Neuronal stem cell (in vitro differentiated cells): ENCODE data around the gene SLC25A26.
"Not testable (repeated sequence)": the region's sequence is repeated elsewhere in the genome, so short reads cannot be mapped to it uniquely, and the experiment has no call there.

ENCODE experiments used
- DNase-seq: peaks from one replicate; pipeline ENCODE4 v3.0.0-alpha.2; 2013; ENCODE audit warnings: low spot score
- H2AFZ ChIP-seq: one replicate; pipeline ENCODE4 v1.6.1; 2013; ENCODE audit warnings: mild to moderate bottlenecking, low read length, inconsistent platforms
- H2AK5ac ChIP-seq: 2 replicates; pipeline ENCODE4 v1.6.1; 2013; ENCODE audit warnings: low read depth, mild to moderate bottlenecking, inconsistent platforms, low read length, moderate library complexity, mixed read lengths
- H2BK120ac ChIP-seq: 2 replicates; pipeline ENCODE4 v1.6.1; 2013; ENCODE audit warnings: low read depth, mild to moderate bottlenecking, inconsistent platforms, low read length, moderate library complexity, mixed read lengths
- H2BK12ac ChIP-seq: one replicate; pipeline ENCODE4 v1.6.1; 2013; ENCODE audit warnings: low read length, inconsistent platforms
- H2BK15ac ChIP-seq: 2 replicates; pipeline ENCODE4 v1.6.1; 2013; ENCODE audit warnings: mild to moderate bottlenecking, low read length, inconsistent platforms, mixed read lengths
- H2BK5ac ChIP-seq: one replicate; pipeline ENCODE4 v1.6.1; 2013; ENCODE audit warnings: inconsistent platforms, mild to moderate bottlenecking, low read length, moderate library complexity
- H3K14ac ChIP-seq: one replicate; pipeline ENCODE4 v1.6.1; 2013; ENCODE audit warnings: low read length, inconsistent platforms
- H3K18ac ChIP-seq: 2 replicates; pipeline ENCODE4 v1.6.1; 2013; ENCODE audit warnings: low read length, inconsistent platforms
- H3K23ac ChIP-seq: 2 replicates; pipeline ENCODE4 v1.6.1; 2013; ENCODE audit warnings: low read depth, mild to moderate bottlenecking, mixed read lengths, low read length, inconsistent platforms; ENCODE audit not compliant: poor library complexity
- H3K27ac ChIP-seq: replicated peaks from 3 replicates; pipeline ENCODE4 v1.5.1; 2013; ENCODE audit warnings: low read length, inconsistent platforms
- H3K27me3 ChIP-seq, 3 experiments: 2 replicates each; pipeline ENCODE4 v1.6.1; 2013; ENCODE audit warnings: low read length in 3 of 3, mild to moderate bottlenecking in 2 of 3, inconsistent platforms in 1 of 3, low read depth in 1 of 3, mixed read lengths in 1 of 3, moderate library complexity in 1 of 3; ENCODE audit not compliant: control insufficient read depth in 3 of 3, insufficient read depth in 3 of 3
- H3K36me3 ChIP-seq, 2 donors: replicated peaks in 1 of 2; 2 replicates each; pipeline ENCODE4 v1.6.1; 2013; ENCODE audit warnings: low read length in 2 of 2; ENCODE audit not compliant: control insufficient read depth in 2 of 2, insufficient read depth in 2 of 2
- H3K4ac ChIP-seq: 2 replicates; pipeline ENCODE4 v1.6.1; 2013; ENCODE audit warnings: inconsistent platforms, mild to moderate bottlenecking, low read length, moderate library complexity
- H3K4me1 ChIP-seq, 2 donors: 1 replicate in 1 of 2; 2 replicates in 1 of 2; pipeline ENCODE4 v1.6.1; 2013; ENCODE audit warnings: low read length in 2 of 2, low read depth in 1 of 2; ENCODE audit not compliant: control insufficient read depth in 2 of 2, insufficient read depth in 1 of 2
- H3K4me2 ChIP-seq: one replicate; pipeline ENCODE4 v1.6.1; 2013; ENCODE audit warnings: mild to moderate bottlenecking, low read length, inconsistent platforms; ENCODE audit not compliant: insufficient read depth, poor library complexity, severe bottlenecking
- H3K4me3 ChIP-seq, 2 donors: 2 replicates each; pipeline ENCODE4 v1.5.1; 2013; ENCODE audit warnings: low read length in 2 of 2, mild to moderate bottlenecking in 2 of 2, inconsistent platforms in 1 of 2, moderate library complexity in 1 of 2
- H3K79me1 ChIP-seq: one replicate; pipeline ENCODE4 v1.6.1; 2013; ENCODE audit warnings: low read depth, mild to moderate bottlenecking, inconsistent platforms, low read length, moderate library complexity
- H3K9ac ChIP-seq: one replicate; pipeline ENCODE4 v1.6.1; 2013; ENCODE audit warnings: mild to moderate bottlenecking, low read depth, low read length, inconsistent platforms; ENCODE audit not compliant: poor library complexity
- H3K9me3 ChIP-seq, 2 donors: replicated peaks in 1 of 2; 2 replicates each; pipeline versions ENCODE3 to v1.6.1; 2013; ENCODE audit warnings: low read length in 2 of 2, mild to moderate bottlenecking in 2 of 2, inconsistent platforms in 1 of 2, low read depth in 1 of 2, mixed read lengths in 1 of 2, moderate library complexity in 1 of 2; ENCODE audit not compliant: control insufficient read depth in 2 of 2, insufficient read depth in 1 of 2
- H4K8ac ChIP-seq: one replicate; pipeline ENCODE4 v1.6.1; 2013; ENCODE audit warnings: low read depth, mild to moderate bottlenecking, inconsistent platforms, low read length, moderate library complexity
- H4K91ac ChIP-seq: one replicate; pipeline ENCODE4 v1.6.1; 2013; ENCODE audit warnings: low read length, low read depth, mild to moderate bottlenecking, inconsistent platforms; ENCODE audit not compliant: poor library complexity
- WGBS, 2 donors: extraction: QIAGEN DNeasy Blood & Tissue Kit; methylation state at CpG; one replicate each; pipeline ENCODE4 v1.1.7; 2013; ENCODE audit warnings: missing lambda C conversion rate in 2 of 2, mixed read lengths in 1 of 2; ENCODE audit not compliant: insufficient read length in 2 of 2, insufficient replicate concordance in 1 of 2; ENCODE audit errors: extremely low coverage in 2 of 2; 5-methylcytosine and 5-hydroxymethylcytosine counted together

SLC25A26 gene

DNA sequence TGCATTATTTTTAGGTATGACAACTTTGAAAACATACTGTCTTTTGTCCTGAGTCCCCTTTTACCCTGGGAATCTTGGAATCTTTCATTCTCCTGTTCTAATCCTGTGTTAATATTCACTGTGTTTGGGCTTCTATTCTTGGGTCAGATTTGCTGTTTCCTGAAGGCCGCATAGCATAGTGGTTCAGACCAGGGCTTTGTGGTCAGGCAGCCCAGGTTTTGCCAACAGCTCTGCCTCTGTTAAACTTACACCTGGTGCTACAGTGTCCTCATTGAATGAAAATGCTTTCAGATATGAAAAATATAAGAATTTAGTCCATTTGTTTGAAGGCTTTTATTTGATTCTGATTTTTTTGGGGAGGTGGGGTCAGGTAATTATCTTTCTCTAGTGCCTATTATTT lies 58.4 kb downstream of the SLC25A26 start:
- Histone ChIP-seq H2BK15ac (no peak overlapping the region), H2AK5ac (no peak overlapping the region), H2BK5ac (no peak overlapping the region), H3K18ac (no peak overlapping the region), H4K8ac (no peak overlapping the region), H3K79me1 (no peaks in the 10 kb centered on the region), H3K4me2 (no peak overlapping the region), H2BK12ac (no peak overlapping the region), H3K27me3 (no peaks in the 10 kb centered on the region), H3K36me3 (no peaks in the 10 kb centered on the region), H3K23ac (no peak overlapping the region), H3K27ac (no peak overlapping the region), H2BK120ac (no peak overlapping the region), H2AFZ (no peak overlapping the region), H3K4me1 (peaks cover 0 to 2% of the 10 kb centered on the region in 2 donors), H3K14ac (no peak overlapping the region), H3K9me3 (no peaks in the 10 kb centered on the region), H4K91ac (no peak overlapping the region), H3K4ac (no peak overlapping the region), H3K4me3 (no peak overlapping the region), H3K9ac (no peak overlapping the region)
- no CpG with 5 or more reads among the region's 1 CpG for WGBS, 2 donors
- no peak for DNase-seq

DNA sequence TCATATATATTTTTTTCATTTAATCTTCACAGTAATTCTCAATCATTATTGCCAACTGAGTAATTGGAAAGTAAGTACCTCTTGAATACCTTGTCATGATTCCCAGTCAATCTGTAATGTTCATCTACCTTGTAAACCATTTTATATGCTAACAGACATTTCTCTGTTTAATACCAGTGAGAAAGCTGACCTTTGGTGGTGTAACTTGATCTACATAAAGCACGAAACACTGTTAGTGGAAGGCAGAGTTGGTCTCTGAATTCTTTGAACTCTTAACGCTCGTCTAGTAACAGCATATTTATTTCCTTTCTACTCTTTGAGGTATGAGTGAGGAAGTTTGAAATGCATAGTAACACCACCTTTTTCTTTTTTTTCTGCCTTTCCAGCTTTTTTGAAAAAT lies 59.5 kb downstream of the SLC25A26 start:
- H3K4me3 ChIP-seq, result no peak overlapping the region
- no peak overlapping the region for H3K9ac ChIP-seq
- H2BK12ac ChIP-seq, result no peak overlapping the region
- H3K14ac ChIP-seq, result no peak overlapping the region
- DNase-seq, result no peak
- no CpG with 5 or more reads among the region's 3 CpGs for WGBS, 2 donors
- no peak overlapping the region for H2AFZ ChIP-seq
- H3K4ac ChIP-seq, result no peak overlapping the region
- no peak overlapping the region for H3K27ac ChIP-seq
- H3K27me3 ChIP-seq, result no peaks in the 10 kb centered on the region
- H3K9me3 ChIP-seq, result no peaks in the 10 kb centered on the region
- no peaks in the 10 kb centered on the region for H3K36me3 ChIP-seq
- no peak overlapping the region for H4K91ac ChIP-seq
- H2BK15ac ChIP-seq, result no peak overlapping the region
- H4K8ac ChIP-seq, result no peak overlapping the region
- H3K23ac ChIP-seq, result no peak overlapping the region
- H3K4me1 ChIP-seq, result peaks cover 0 to 2% of the 10 kb centered on the region in 2 donors
- H2AK5ac ChIP-seq, result no peak overlapping the region
- H2BK5ac ChIP-seq, result no peak overlapping the region
- H2BK120ac ChIP-seq, result no peak overlapping the region
- H3K4me2 ChIP-seq, result no peak overlapping the region
- H3K79me1 ChIP-seq, result no peaks in the 10 kb centered on the region
- H3K18ac ChIP-seq, result no peak overlapping the region

DNA sequence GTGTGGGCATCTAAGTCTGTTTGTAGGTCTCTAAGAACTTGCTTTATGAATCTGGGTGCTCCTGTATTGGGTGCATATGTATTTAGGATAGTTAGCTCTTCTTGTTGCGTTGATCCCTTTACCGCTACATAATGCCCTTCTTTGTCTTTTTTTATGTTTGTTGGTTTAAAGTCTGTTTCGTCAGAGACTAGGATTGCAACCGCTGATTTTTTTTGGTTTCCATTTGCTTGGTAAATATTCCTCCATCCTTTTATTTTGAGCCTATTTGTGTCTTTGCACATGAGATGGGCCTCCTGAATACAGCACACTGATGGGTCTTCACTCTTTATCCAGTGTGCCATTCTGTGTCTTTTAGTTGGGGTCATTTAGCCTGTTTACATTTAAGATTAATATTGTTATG lies 71.1 kb downstream of the SLC25A26 start:
- not testable (repeated sequence) for H2BK12ac ChIP-seq, DNase-seq, H3K27ac ChIP-seq, H3K36me3 ChIP-seq, H3K4me1 ChIP-seq, H2AFZ ChIP-seq, H3K9ac ChIP-seq, H4K91ac ChIP-seq, H3K9me3 ChIP-seq, H4K8ac ChIP-seq, H3K14ac ChIP-seq, H3K18ac ChIP-seq, H3K4me3 ChIP-seq, H3K4me2 ChIP-seq, H2BK15ac ChIP-seq, H3K27me3 ChIP-seq, H2BK5ac ChIP-seq, H3K4ac ChIP-seq, H3K79me1 ChIP-seq, H2BK120ac ChIP-seq, H2AK5ac ChIP-seq, H3K23ac ChIP-seq
- WGBS, 2 donors, result no CpG with 5 or more reads among the region's 4 CpGs

DNA sequence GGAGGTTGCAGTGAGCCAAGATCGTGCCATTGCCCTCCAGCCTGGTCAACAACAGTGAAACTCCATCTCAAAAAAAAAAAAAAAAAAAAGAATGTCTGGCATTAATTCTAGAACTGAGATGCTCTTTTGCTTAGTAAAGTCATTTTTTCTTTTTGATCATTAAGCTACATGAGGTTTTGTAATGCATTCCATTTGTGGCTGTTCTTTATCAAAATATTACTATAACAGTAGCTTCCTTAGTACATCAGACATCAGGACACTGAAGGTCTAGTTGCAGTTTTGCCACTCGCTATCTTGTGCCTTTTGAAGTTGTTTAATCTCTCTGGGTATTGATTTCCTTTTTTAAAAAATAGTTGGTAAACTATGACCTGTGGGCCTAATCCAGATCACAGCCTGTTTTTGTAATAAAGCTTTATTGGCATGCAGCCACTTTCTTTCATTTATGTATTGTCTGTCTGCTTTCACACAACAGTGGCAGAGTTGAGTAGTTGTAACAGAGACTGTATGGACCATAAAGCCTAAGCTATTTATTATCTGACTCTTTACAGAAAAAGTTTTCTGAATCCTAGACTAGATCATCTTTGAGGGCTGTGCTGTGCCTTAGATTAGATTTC lies 76.6 kb downstream of the SLC25A26 start:
- Histone ChIP-seq H3K36me3 (no peaks in the 10 kb centered on the region), H2BK120ac (no peak overlapping the region), H2AK5ac (no peak overlapping the region), H3K14ac (no peak overlapping the region), H3K9me3 (no peaks in the 10 kb centered on the region), H3K27me3 (no peaks in the 10 kb centered on the region), H4K91ac (no peak overlapping the region), H3K27ac (no peak overlapping the region), H3K79me1 (no peaks in the 10 kb centered on the region), H4K8ac (no peak overlapping the region), H3K4me3 (no peak overlapping the region), H3K4me1 (no peaks in the 10 kb centered on the region), H2BK15ac (no peak overlapping the region), H3K18ac (no peak overlapping the region), H2BK5ac (no peak overlapping the region), H3K23ac (no peak overlapping the region), H3K9ac (no peak overlapping the region), H3K4me2 (no peak overlapping the region), H2AFZ (no peak overlapping the region), H2BK12ac (no peak overlapping the region), H3K4ac (no peak overlapping the region)
- no peak for DNase-seq
- WGBS, 2 donors, result no CpG with 5 or more reads among the region's 2 CpGs
